GM18873 (cell line): ENCODE results near the gene ADCY10.

Experiments
- ATAC-seq: cut with Tn5 transposase; IDR thresholded peaks from one replicate; pipeline ENCODE4 v1.9.1; 2021; ENCODE audit warnings: mild to moderate bottlenecking, moderate library complexity, moderate number of reproducible peaks; ENCODE audit not compliant: unreplicated experiment, low FRiP score

Gene ADCY10

DNA sequence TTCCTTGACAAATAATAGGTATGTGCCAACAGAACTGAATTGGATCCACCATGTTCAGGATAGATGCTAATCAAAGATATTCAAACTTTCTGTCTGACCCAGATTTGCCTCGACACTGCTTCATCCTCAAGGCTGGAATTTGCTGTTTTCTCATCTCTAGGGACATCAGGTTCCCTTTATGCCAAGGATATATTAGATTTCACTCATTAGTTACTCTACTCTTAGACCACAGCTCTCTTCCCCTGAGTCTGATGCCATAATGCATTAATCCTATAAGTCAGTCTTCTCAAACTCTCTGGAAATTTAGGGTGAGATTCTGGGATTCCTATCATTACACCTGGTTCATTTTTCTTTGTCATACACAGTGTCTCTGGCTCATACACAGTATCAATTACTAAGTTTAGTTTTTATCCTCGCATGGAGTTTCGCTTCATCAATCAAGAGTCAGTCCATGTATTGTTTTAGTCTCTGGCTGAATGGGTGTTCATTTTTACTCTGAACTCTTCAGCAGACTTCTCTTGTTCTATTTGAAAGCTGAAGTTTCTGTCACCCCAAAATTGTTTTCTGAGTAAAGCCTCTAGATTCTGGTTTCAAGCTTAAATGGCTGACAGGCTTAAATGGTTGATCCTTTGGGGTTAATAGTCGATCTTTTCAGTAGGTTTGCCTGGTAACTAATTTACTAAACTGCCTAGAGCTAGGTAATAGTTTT lies 13.3 kb upstream of the ADCY10 start:
- ATAC-seq: no peak

DNA sequence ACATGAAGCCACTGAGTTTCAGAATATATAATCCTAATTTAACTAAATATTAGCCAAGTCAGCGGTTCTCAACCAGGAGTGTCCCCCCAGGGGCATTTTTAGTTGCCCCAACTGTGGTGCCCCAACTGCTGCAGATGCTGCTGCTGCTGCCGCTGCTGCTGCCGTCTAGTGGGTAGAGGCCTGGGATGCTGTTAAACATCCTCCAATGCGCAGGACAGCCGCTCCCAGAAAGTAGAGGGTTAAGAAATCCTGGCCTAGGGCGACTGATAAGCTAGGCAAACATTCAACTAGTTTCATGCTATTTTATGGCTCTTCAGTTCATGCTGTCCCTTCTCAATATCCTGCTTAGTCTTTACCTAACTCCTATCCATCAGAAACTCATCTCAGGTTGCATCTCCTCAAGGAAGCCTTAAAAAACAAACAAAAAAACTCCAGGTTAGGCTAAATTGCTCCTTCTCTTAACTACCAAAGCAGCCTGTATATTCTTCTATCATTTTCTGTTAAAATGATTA lies 12.6 kb upstream of the ADCY10 start:
- no peak for ATAC-seq

DNA sequence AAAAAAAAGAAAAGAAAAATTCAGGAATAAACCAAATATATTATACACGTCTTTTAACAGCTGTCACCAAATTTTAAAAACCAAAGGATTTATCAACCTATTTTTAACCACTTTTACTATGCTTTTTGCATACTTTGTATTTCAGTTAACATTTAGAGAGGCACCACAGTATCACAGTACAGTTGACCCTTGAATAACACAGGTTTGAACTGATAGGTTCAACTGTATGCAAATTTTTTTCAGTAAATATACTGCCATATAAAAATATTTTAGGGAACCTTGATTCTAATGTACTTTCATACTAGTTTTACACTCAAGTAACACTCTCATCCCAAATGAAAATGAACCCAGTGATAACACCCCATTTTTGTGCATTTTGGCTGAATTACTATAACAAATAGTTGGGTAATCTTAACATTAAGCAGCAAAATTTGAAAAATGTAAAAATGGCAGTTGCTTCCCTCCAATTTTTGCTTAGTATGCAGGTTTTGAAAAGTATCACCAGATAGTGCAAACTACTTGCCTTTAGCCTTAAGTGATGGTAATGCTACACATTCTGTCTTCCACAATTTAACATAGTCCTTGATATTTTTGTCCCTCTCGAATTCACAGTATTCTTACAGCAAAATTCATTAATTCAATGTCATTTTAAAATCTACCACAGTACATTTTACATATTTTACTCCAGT lies 10.8 kb upstream of the ADCY10 start:
- no peak for ATAC-seq

DNA sequence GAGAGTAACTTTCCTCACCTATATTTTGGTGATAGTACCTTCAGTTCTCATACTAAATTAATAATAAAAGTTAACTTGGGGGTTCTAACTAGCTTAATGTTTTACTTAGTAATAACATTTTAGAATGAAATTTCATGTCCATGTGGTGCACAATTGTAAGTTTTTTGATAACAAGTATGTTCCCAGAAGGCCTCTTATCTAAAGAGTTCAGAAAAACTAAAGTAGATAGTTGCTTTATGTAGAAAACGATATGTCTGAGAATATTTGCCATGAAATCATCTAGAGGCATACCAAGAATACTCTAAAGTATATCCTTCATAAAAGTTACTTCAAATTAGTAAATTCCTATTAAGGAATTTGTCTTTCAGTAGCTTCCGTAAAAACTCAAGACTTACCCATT lies 10.2 kb upstream of the ADCY10 start:
- ATAC-seq: no peak

GRCh38 chr1:167923324-167924056 lies 9.6 kb upstream of the ADCY10 start:
- ATAC-seq: no peak

DNA sequence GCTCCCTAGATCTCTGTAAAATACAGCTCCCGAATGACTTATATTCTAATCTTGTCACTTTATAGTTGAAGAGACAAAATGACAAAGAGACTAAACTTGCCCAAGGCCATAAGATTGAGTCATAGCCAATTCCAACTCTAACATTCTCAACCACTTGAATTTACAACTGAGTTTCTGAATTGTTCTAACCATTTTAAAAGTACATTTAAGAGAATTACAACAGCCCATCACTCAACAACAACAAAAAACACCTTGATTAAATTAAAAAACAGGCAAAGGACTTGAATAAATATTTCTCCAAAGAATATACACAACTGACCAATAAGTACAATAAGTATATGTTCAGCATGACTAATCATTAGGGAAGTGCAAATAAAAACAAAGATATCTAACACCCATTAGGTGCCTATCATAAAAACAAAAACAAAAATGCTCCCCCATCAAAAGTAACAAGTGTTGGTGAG lies 8.7 kb upstream of the ADCY10 start:
- no peak for ATAC-seq

DNA sequence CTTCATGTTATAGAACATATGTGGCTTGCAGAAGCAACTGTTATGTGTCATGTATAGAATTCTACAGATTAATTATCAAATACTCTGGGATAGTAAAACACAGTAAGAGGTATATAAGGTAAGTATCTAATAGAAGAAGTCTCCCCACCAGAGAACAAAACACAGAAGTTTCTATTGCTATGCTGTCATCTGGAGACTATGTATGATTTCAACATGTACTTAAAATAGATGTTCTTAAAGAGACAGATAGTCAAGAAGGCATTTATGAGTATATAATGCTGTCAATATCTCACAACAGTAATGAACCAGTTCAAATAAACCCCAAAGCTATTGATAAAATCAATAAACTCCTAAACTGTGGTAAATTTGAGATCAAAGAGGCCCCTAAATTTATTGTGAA lies 8.1 kb upstream of the ADCY10 start:
- ATAC-seq: no peak

DNA sequence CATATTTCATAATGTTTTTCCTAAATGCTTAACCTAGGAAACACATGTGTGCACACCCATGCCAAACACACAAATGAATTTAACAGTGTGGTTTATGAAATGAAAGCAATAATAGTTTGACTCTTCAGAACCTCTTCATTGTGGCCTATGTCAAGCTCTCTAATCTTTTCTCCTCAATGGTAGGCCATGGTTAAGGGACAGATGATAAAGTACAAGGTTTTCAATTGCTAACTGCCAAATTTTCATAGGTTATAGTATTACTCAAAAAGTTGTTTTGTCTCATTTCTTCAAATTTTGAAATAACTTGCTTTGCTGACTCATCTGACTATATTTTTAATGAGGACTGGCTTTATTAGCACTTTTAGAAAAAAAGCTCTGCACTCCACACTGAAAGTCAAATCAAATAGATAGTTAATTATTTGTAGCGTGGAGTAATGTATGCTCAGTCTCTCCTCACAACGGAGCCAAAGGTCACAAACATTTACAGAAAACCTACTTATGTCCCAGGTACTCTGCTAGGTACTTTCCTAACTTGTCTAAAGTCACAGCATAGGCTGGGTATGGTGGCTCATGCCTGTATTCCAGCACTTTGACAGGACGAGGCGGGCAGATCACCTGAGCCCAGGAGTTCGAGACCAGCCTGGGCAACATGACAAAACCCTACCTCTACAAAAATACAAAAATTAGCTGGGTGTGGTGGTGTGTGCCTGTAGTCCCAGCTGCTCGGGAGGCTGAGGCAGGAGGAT lies 3.0 kb upstream of the ADCY10 start:
- no peak for ATAC-seq

DNA sequence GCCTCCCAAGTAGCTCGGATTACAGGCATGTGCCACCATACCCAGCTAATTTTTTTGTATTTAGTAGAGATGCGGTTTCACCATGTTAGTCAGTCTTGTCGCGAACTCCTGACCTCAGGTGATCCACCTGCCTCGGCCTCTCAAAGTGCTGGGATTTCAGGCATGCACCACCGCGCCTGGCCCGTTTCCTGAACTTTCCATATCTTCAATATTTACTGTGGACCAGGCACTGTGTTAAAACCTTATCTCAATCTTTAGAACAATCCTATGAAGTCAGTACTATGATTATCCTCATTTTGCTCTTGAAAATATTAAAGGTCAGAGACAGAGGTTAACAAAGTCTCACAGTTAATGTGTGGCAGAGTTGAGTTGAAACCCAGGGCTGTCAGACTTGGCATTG lies 1.6 kb upstream of the ADCY10 start:
- no peak for ATAC-seq

- ATAC-seq: no peak
Measured at GRCh38 chr1:167912294-167912693, 1.6 kb downstream of the ADCY10 start.

- no peak for ATAC-seq
Measured at GRCh38 chr1:167911413-167911812, 2.5 kb downstream of the ADCY10 start.

DNA sequence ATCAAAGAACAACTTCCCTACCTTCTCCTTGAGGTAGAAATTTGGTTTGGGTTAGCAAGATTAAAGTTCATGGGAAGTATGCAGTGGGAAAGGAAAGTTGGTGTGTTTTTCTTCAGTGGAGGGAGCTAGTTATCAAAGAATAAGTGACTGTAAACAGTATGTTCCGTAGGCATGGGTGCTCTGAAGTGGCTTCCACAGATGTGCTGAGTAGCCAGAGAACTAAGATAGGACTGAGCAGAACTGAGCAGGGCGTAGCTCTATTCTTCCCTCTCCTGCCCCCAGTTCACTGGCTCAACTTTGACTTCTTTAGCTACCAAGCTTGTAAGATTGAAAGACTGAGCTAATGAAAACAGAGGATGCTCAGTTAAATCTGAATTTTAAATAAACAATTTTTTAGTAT lies 3.4 kb downstream of the ADCY10 start:
- no peak for ATAC-seq

GRCh38 chr1:167909691-167910180 lies 4.2 kb downstream of the ADCY10 start:
- no peak for ATAC-seq

DNA sequence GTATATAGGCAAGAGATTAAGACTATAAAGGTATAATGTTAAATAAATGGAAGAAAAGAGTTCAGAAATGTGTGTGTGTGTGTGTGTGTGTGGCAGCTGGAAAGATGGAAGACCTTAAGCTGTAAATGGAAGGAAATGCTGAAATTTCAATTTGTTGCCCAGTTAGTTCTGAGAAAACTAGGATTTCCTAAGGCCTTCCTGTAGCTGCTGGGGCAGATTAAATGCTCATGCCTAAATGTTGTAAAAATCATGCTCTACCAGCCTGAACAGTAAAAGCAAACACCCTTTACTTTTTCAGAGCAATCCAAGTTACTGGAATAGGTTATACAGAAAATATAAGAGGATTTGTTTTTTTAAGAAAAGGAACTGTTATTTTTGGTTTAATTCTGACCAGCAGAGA lies 8.3 kb downstream of the ADCY10 start:
- ATAC-seq: no peak

DNA sequence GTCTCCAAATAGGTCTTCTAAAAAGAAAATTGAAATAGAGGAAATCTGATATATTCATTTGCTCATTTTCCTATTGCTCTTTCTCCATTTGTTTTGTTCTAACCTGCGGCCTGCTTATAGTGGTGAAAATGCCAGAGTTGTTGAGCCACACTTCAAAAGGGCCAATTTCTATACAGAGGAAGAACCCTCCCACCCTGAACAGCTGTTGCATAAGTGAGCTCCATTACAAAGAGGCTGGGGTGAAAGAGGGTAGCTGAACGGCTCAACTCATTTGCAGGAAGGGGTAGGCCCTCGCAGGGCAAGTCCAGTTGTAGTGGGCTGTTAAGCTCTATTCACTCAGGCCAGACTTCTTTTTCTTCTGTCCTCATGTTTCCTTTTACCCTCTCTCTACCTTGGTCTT lies 8.8 kb downstream of the ADCY10 start:
- ATAC-seq: no peak

GRCh38 chr1:167904652-167905130 lies 9.2 kb downstream of the ADCY10 start:
- ATAC-seq: no peak

GRCh38 chr1:167900907-167901306 lies 13.0 kb downstream of the ADCY10 start:
- ATAC-seq: no peak

GRCh38 chr1:167899253-167899681 lies 14.7 kb downstream of the ADCY10 start:
- peak; percentile 76 for ATAC-seq

DNA sequence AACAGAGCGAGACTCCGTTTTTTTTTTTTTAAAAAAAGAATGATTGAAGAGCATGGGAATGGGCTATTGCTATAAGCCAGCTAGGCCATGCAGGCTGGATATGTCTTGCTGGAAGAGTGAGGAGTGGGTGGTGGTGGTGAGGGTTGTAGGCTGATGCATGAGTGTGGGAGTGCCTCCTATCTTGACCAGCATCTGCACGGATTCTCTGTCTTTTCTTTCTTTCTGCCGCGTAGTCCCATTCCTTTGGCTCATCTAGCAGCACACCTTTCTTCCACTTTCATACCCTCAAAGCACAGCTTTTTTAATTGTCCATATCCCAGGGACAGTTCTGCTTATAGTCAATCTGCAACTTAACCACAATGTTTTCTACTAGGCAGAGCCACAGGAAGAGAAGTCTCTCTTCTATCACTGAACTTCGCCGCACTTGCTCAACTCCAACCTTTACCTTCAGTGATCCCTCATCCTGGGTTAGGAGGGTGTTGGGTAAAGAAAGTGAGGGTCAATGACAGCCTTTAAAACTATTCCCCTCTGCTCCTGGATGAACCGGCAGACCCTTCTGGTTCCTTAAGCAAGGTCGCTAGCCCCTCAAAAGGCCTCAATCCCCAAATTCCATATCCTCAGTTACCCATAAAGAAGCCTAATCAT lies 15.2 kb downstream of the ADCY10 start:
- ATAC-seq: no peak

DNA sequence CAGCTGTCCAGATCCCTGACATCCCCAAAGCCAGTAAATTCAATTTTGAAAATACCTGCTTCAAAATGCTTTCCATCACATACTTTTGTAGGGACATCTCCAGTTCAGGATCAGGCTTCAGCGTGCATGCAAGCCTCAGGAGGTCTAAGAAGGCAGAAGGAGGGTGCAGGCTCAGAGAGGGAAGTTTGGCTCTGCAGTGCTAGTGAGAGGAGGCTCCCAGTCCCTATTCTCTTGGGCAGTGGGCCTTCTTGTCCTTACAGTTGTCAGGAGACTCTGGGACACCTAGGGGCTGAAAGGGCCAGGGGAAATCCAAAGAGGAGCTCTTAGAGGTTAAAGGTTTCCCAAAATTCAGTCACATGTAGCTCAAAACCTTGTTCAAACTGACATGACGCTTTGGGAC lies 20.1 kb downstream of the ADCY10 start:
- ATAC-seq: no peak
